Measurements from ENCODE around the gene TTYH3.

DNA sequence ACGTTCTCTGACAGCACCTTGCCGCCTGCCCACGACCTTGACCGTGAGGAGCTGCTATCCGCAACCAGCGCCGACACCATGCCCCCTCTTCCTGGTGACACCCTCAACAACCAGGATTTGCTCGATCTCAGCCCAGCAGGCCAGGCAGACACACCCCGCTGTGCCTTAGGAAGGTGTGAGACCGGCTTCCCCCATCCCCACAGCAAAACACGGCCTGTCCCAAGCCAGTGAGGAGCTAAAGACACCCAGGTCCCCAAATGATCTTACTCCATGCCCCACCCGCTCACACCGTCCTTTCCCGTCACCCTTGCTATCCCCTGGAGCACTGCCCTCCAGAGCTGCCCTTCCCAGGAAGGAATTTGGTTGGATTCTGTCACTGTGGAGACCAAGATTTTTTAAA is 21.3 kb upstream of the TTYH3 start:
- TF ChIP-seq POLR2AphosphoS2 (IDR thresholded peaks at IDR 0.05; ENCODE audit: low read depth, low read length) (no peak), POLR2A (IDR thresholded peaks at IDR 0.05; ENCODE audit: insufficient read depth in 1 of 2, low read depth in 2 of 2, low read length in 2 of 2) (no peak), ZNF609 (CRISPR knock-in tag; IDR thresholded peaks at IDR 0.05; ENCODE audit: borderline replicate concordance) (no peak), RFX5 (IDR thresholded peaks at IDR 0.05; ENCODE audit: low read depth, low read length) (no peak), PAX8 (CRISPR knock-in tag; IDR thresholded peaks at IDR 0.05; ENCODE audit: borderline replicate concordance) (no peak), NCOA2 (CRISPR knock-in tag; IDR thresholded peaks at IDR 0.05) (no peak), EP300 (IDR thresholded peaks at IDR 0.05; ENCODE audit: low read depth in 2 of 2, low read length in 2 of 2) (no peak), EP300 (CRISPR knock-in tag; IDR thresholded peaks at IDR 0.05; ENCODE audit: borderline replicate concordance) (no peak), ZNF446 (CRISPR knock-in tag; IDR thresholded peaks at IDR 0.05) (no peak)
- TF ChIP-seq, protein P1, sequence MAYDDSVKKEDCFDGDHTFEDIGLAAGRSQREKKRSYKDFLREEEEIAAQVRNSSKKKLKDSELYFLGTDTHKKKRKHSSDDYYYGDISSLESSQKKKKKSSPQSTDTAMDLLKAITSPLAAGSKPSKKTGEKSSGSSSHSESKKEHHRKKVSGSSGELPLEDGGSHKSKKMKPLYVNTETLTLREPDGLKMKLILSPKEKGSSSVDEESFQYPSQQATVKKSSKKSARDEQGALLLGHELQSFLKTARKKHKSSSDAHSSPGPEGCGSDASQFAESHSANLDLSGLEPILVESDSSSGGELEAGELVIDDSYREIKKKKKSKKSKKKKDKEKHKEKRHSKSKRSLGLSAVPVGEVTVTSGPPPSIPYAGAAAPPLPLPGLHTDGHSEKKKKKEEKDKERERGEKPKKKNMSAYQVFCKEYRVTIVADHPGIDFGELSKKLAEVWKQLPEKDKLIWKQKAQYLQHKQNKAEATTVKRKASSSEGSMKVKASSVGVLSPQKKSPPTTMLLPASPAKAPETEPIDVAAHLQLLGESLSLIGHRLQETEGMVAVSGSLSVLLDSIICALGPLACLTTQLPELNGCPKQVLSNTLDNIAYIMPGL (CRISPR knock-in tag; IDR thresholded peaks at IDR 0.05; ENCODE audit: borderline replicate concordance in 1 of 2, low read depth in 1 of 2): no peak

Data from HepG2 (cell line).